IPS-18c (cell line): ENCODE results near the gene CHADL.

Source experiments
- H3K4me3 ChIP-seq: 2 replicates; pipeline ENCODE4 v1.7.0; 2013; ENCODE audit warnings: low read depth, mild to moderate bottlenecking, low read length, moderate library complexity; ENCODE audit not compliant: insufficient read depth
- H3K9me3 ChIP-seq: one replicate; pipeline ENCODE4 v1.6.1; 2013; ENCODE audit warnings: mild to moderate bottlenecking, low read length, moderate library complexity; ENCODE audit not compliant: control insufficient read depth, insufficient read depth

Gene CHADL

GRCh38 chr22:41239443-41240128 is 1.1 kb downstream of the CHADL start:
- Histone ChIP-seq H3K9me3 (no peaks in the 10 kb centered on the region), H3K4me3 (no peak overlapping the region)

- H3K4me3 ChIP-seq: no peak overlapping the region
- no peaks in the 10 kb centered on the region for H3K9me3 ChIP-seq
Observed at GRCh38 chr22:41238570-41239442, 1.9 kb downstream of the CHADL start.

- Histone ChIP-seq H3K9me3 (no peaks in the 10 kb centered on the region), H3K4me3 (peak overlapping the region; percentile 36; the same call in 1 of the 2 replicates)
Observed at GRCh38 chr22:41237707-41238569, 2.8 kb downstream of the CHADL start.

DNA sequence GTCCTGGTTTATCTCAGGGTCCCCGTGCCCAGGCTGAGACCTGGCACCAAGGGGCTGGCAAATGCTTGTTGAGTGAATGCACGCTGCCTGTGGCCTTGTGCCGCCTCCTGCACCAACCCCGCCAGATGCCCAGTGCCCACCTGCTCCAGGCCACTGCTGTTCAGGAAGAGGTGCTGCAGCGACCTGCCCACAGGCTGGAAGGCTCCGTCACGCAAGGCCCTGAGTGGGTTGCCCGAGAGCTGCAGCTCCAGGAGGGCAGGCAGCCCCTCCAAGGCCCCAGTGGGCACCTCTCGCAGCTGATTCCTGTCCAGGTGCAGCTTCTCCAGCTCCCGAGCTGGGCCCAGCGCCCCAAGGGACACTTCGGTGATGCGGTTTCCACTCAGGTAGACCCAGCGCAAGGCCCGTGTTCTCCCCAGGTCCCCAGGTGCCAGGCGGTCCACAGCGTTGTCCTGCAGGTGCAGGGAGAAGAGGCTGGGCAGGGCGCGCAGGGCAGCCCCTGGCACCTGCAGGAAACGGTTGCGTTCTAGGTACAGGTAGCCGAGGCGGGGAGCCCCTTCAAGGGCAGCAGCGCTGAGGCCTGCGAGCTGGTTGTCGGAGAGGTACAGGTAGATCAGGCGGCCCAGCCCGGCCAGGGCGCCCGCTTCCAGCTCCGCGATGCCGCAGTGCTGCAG is 3.6 kb downstream of the CHADL start:
- Histone ChIP-seq H3K9me3 (no peaks in the 10 kb centered on the region), H3K4me3 (peak overlapping the region; percentile 36; the same call in 1 of the 2 replicates)

- Histone ChIP-seq H3K4me3 (no peak overlapping the region), H3K9me3 (no peaks in the 10 kb centered on the region)
Observed at GRCh38 chr22:41234815-41235695, 5.7 kb downstream of the CHADL start.

DNA sequence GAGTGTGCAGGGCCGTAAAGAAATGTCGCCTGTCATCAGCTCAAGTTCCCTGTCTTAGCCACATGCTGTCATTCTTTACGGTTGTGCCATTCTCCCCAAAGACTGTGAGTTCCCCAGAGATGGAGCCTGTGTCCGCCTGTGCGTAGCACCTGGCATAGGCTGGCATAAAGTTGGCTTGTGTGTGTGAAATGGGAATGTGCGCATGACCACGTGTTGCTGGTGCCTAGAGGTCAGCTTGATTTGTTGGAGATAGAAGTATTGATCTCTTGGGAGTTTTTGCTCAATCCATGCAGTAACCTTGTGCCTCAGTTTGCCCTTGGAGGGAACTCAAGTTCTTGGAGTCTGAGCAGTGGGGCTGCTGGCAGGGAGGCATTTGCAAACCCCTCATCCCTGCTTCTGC is 9.4 kb downstream of the CHADL start:
- Histone ChIP-seq H3K4me3 (no peak overlapping the region), H3K9me3 (no peaks in the 10 kb centered on the region)

DNA sequence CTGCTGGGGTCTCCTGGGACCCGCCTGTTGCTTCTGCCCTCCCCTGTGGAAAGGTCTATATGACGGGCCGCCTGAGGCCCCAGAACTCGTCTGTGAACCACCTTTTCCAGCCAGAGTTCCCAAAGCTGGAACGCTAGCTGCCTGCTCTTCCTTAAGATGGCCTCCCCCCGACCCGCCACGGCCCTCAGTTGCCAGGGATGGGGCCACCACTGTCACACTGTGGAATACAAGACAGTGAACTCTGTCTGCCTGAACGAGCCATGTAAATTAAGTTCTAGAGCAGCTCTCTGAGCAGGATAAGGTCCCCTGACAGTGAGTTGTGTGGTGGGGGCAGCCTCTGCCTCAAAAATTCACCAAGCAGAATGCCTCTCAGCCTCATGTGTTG is 10.3 kb downstream of the CHADL start:
- no peak overlapping the region for H3K4me3 ChIP-seq
- no peaks in the 10 kb centered on the region for H3K9me3 ChIP-seq

DNA sequence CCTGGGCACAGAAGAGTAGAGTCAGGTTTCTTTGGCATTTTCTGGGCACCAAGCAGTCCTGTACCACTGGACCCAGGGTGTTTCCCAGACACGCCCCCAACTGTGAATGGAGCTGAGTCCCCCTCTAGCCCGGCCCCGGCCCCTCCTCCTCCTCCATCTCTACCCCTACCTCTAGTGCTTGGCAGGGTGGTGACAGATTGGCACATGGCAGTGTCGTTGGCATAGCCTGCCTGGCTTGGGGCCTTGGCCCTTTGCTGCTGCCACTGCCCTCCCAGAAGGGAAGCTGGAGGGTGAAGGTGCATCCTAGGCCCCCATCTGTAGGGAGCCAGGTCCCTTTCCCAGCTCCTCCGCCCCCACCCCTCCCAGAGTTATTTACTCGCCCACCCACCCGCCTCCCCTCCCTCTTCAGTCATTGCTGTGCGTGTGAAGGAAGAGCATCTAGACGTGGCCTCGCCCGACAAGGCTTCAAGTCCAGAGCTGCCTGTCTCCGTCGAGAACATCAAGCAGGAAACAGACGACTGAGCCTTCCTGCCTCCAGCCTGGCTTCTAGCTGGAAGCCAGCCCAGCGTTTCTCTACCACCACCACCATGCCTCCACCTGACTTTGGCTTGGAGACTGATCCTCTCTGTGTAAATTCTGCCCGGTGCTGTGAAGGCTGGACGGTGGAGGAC is 10.9 kb downstream of the CHADL start:
- H3K4me3 ChIP-seq: no peak overlapping the region
- no peaks in the 10 kb centered on the region for H3K9me3 ChIP-seq

DNA sequence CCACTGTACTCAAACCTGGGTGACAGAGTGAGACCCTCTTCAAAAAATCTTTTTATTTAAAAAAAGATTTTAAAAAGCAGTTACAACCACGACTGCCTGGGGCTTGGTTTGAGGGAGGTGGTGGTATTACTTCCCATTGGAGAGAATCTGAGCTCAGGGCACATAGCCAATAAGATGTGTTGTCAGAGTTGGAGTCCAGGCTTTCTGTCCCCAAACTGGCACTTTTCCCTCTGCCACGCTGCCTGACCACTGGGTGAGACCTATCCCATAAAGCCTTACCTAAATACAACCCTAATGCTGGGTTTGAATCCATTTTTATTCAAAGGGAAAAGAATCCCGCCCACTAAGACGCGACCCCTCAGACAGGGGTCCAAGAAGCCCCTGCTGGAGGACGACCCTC is 11.5 kb downstream of the CHADL start:
- no peaks in the 10 kb centered on the region for H3K9me3 ChIP-seq
- no peak overlapping the region for H3K4me3 ChIP-seq

DNA sequence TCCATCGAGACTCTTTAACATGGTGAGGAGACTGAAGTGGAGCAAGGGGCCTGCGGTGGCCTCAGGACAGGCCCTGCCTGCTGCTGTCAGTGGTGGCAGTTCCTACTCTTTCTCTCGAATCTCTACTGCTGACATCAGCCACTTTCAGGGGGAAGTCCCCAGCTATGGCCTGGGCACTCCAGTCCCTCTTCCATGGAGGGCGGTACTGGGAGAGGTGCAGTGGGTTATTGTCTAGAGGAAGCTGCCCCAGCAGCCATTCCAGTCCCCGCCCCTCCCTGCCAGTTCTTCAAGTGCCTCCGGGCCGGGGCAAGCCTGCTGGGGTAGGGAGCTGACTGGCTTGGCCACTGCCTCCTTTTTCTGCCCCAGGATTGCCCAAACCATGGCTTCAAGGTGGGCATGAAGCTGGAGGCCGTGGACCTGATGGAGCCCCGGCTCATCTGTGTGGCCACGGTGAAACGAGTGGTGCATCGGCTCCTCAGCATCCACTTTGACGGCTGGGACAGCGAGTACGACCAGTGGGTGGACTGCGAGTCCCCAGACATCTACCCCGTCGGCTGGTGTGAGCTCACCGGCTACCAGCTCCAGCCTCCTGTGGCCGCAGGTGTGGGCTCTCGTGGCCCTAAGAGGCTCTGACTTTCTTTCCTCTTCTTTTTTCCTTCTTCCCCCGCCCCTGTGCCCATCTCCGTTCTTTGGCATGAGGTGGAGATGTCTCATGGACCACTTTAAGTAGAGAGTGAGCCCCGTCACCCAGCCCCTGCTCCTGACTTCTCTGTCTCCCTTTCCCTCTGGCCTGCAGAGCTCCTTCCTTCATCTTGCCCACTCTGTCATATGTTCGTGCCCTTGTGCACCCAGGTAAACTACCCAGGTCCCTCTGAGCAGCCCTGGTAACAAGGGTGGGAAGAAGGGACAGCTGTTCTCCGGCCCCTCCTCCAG is 13.7 kb downstream of the CHADL start:
- H3K4me3 ChIP-seq: no peak overlapping the region
- H3K9me3 ChIP-seq: peaks cover 2% of the 10 kb centered on the region

GRCh38 chr22:41223535-41223934 is 17.2 kb downstream of the CHADL start:
- Histone ChIP-seq H3K4me3 (no peak overlapping the region), H3K9me3 (peaks cover 2% of the 10 kb centered on the region)

DNA sequence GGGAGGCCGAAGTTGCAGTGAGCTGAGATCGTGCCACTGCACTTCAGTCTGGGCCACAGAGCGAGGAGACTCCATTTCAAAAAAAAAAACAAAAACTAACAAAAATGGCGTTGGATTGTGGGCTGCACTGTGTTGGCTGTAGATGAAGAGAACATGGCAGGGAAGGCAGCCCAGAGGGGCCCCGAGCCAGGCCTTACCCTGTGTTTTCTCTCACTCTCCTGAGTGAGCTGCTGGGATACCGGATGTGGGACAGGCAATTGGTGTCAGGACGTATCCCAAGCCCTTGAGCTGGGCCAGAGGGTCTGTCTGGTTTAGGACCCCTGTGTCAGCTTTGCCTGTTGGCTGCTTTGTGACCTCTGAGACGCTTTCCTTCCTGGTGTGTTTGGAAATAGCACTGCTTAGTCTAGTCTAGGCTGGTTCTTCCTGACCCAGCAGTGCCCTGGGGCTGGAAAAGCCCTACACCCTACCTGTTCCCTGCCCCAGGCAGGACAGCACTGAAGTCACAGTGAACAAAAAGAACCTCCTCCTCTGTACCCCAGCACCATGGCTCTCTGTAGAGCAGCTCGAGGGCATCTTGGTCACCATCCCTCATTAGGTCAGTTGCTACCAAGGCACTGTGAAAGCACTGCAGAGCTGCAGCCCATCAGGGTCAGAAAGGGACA is 17.8 kb downstream of the CHADL start:
- Histone ChIP-seq H3K9me3 (peaks cover 2% of the 10 kb centered on the region), H3K4me3 (no peak overlapping the region)

DNA sequence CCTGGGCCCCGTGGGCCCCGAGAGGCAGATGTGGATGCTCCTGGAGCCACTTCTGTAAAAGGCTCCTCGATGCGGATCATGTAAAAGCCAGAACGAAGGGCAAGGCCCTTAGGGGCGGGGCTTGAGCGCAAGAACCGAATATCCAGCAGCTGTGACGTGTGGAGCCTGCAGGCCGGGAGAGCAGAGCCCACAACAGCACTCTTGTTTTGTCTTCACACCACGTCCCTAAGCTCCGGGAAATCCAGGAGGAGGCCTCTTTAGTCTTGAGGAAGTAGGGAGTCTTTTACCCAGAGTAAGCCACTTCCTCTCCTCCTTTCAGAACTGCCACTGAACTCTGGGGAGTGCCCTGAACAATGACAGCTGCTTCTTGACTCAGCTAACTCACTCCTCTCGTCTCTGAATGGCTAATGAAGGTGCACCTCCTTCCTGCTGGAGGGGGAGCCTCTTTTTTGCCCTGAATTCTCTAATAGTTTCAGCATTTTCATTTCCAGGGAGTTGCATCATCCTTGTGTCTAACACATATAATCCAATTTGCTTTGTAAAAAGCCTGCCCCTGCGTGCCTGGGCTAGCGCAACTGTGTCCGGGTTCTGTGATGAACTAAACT is 23.1 kb downstream of the CHADL start:
- Histone ChIP-seq H3K9me3 (no peaks in the 10 kb centered on the region), H3K4me3 (no peak overlapping the region)

GRCh38 chr22:41216984-41217383 is 23.7 kb downstream of the CHADL start:
- Histone ChIP-seq H3K4me3 (no peak overlapping the region), H3K9me3 (no peaks in the 10 kb centered on the region)
